Bronchial epithelial cell (primary cell): ENCODE results near the gene MMP15. TPM values are rescaled to one million over a fixed set of nuclear protein-coding genes. Genes with fewer than 3 reads are reported as not detected.
"Not testable (repeated sequence)": the region's sequence is repeated elsewhere in the genome, so short reads cannot be mapped to it uniquely, and the experiment has no call there.

Source experiments
- DNase-seq: peaks from one replicate; pipeline ENCODE4 v3.0.0-alpha.2; 2010; ENCODE audit warnings: low read depth
- FAIRE-seq: peaks from 2 replicates; lab custom pipeline; 2011; peaks lifted over from hg19 to GRCh38; lab: Jason Lieb, UNC
- H3K27me3 ChIP-seq: 2 replicates; pipeline ENCODE4 v1.5.1; 2011; ENCODE audit warnings: low read length; ENCODE audit not compliant: control insufficient read depth, insufficient read depth
- H3K36me3 ChIP-seq: 2 replicates; pipeline ENCODE4 v1.5.1; 2011; ENCODE audit warnings: low read length; ENCODE audit not compliant: control insufficient read depth, insufficient read depth
- H3K4me3 ChIP-seq: 2 replicates; pipeline ENCODE4 v1.5.1; 2011; ENCODE audit warnings: mild to moderate bottlenecking, low read depth, low read length, control low read depth
- total RNA-seq: library from RNA; depleted of rRNA; stranded (reverse); fragments of >200 nt; gene quantifications from 2 replicates; pipeline ENCODE4 v1.2.1, GENCODE V29; 2014
- TF ChIP-seq, protein P1 (sequence below): IDR thresholded peaks from 2 replicates; pipeline ENCODE4 v1.5.1; 2011; ENCODE audit warnings: mild to moderate bottlenecking, moderate library complexity, low read length, control low read depth, inconsistent platforms; ENCODE audit not compliant: insufficient read depth, severe bottlenecking

The MMP15 gene
- total RNA-seq, 1 donor from 2014 or later: 8.4 TPM

DNA sequence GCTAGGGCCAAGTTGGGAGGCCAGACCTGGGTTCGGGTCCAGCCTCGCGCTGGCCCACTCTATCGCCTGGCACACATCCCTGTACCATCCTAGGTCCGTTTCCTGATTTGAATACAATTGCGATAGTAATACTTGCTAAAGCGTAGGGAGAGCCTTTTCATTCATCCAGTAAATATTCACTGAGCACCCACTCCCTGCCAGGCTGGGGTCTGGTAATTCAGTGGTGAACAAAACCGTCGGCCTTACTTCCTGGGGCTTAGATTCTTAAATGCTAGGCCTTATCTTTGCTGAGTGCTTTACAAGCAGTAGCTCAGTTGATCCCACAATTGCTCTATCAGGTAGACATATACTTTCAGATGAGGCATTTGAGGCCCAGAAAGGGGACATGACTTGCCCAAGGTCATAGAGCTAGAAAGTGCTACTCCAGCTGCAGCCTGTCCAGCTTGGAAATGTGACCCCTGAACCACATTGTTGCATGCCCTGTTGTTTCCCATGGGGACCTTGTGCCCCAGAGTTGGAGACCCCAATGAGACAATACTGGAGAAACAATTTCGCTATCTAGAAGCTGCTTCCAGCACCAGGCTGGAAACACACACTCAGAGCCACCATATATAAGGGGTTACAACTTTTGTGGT lies 23.7 kb upstream of the MMP15 start:
- TF ChIP-seq, protein P1, sequence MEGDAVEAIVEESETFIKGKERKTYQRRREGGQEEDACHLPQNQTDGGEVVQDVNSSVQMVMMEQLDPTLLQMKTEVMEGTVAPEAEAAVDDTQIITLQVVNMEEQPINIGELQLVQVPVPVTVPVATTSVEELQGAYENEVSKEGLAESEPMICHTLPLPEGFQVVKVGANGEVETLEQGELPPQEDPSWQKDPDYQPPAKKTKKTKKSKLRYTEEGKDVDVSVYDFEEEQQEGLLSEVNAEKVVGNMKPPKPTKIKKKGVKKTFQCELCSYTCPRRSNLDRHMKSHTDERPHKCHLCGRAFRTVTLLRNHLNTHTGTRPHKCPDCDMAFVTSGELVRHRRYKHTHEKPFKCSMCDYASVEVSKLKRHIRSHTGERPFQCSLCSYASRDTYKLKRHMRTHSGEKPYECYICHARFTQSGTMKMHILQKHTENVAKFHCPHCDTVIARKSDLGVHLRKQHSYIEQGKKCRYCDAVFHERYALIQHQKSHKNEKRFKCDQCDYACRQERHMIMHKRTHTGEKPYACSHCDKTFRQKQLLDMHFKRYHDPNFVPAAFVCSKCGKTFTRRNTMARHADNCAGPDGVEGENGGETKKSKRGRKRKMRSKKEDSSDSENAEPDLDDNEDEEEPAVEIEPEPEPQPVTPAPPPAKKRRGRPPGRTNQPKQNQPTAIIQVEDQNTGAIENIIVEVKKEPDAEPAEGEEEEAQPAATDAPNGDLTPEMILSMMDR: no peak
- DNase-seq (no peak), FAIRE-seq (no peak)
- Histone ChIP-seq H3K4me3 (peak overlapping the region; percentile 95), H3K36me3 (peaks cover 11% of the 10 kb centered on the region), H3K27me3 (no peaks in the 10 kb centered on the region)

DNA sequence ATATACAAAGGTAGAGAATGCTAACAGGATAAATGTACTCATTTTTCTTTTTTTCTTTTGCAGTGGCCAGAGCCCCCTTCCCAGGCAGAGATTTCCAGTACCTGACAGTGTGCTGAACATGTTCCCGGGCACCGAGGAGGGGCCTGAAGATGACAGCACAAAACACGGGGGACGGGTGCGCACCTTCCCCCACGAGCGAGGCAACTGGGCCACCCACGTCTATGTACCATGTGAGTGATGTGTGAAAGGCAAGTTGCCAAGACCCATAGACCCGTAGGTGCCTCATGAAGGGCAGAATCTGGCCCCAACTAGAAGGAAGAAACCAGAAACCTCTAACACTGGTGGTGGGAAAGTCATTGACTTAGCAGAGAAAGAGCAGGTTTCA lies 23.1 kb upstream of the MMP15 start:
- Histone ChIP-seq H3K36me3 (peaks cover 6% of the 10 kb centered on the region), H3K27me3 (no peaks in the 10 kb centered on the region), H3K4me3 (no peak overlapping the region)
- no peak for DNase-seq
- FAIRE-seq: no peak
- TF ChIP-seq, protein P1: no peak

GRCh38 chr16:58002936-58003335 lies 22.6 kb upstream of the MMP15 start:
- Histone ChIP-seq H3K27me3 (no peaks in the 10 kb centered on the region), H3K4me3 (no peak overlapping the region), H3K36me3 (peaks cover 3% of the 10 kb centered on the region)
- DNase-seq: no peak
- FAIRE-seq: no peak
- TF ChIP-seq, protein P1: no peak

DNA sequence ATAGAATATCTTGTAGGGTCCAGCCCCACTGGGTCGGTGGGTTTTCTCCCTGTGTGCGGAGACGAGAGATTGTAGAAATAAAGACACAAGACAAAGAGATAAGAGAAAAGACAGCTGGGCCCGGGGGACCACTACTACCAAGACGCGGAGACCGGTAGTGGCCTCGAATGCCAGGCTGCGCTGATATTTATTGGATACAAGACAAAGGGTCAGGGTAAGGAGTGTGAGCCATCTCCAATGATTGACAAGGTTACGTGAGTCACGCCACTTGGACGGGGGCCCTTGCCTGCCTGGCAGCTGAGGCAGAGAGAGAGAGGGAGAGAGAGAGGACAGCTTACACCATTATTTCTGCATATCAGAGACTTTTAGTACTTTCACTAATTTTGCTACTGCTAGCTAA lies 20.8 kb upstream of the MMP15 start:
- H3K4me3 ChIP-seq, H3K27me3 ChIP-seq, FAIRE-seq, H3K36me3 ChIP-seq, DNase-seq: not testable (repeated sequence)

- Histone ChIP-seq H3K27me3 (no peaks in the 10 kb centered on the region), H3K4me3 (no peak overlapping the region), H3K36me3 (peaks cover 20% of the 10 kb centered on the region)
- no peak for FAIRE-seq
- TF ChIP-seq, protein P1: no peak
- DNase-seq: no peak
Observed at GRCh38 chr16:58009856-58010416, 15.6 kb upstream of the MMP15 start.

DNA sequence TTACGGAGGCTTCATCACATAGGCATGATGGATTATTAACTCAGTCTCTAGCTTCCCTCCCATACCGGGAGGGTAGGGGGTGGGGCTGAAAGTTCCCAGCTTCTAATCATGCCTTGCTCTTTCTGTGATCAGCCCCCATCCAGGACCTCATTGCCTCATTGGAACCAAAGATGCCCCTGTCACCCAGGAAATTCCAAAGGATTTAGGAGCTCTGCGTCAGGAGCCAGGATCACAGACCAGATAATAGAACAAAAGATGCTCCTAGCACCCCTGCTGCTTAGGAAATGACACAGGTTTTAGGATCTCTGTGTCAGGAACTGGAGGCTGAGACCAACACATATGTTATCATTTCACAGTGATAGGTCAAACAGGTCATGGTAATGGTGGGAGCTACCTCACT lies 14.7 kb upstream of the MMP15 start:
- H3K4me3 ChIP-seq: no peak overlapping the region
- FAIRE-seq (no peak), DNase-seq (no peak)
- TF ChIP-seq, protein P1: no peak
- no peaks in the 10 kb centered on the region for H3K27me3 ChIP-seq
- H3K36me3 ChIP-seq: peaks cover 20% of the 10 kb centered on the region
